WTC11 (cell line): Measurements from ENCODE around the gene EIF1AD. TPM values are rescaled to one million over a fixed set of nuclear protein-coding genes. Genes with fewer than 3 reads are reported as not detected.

Source experiments
- ATAC-seq: fragments of 200-7000 bp; cut with Tn5 transposase; 2 replicates; pipeline ENCODE4 v1.10.0; 2021; ENCODE audit warnings: mild to moderate bottlenecking, moderate library complexity
- CTCF ChIA-PET: fragments of 300-600 bp; sonication (Branson Sonifier 250); formaldehyde crosslinking; loops from one replicate; lab custom pipeline; 2021; ENCODE audit warnings: antibody characterized with exemption; lab: Charles Lee
- POLR2A ChIA-PET: fragments of 350-600 bp; sonication (Branson Sonifier 250); formaldehyde crosslinking; loops from one replicate; lab custom pipeline; 2021; ENCODE audit warnings: antibody characterized with exemption; lab: Charles Lee
- DNase-seq: peaks from one replicate; pipeline ENCODE4 v3.0.0; 2021; ENCODE audit warnings: low spot score
- H3K27ac Mint-ChIP-seq: 2 replicates; pipeline ENCODE4 v1.8.0; 2021; ENCODE audit warnings: mixed read lengths
- H3K27me3 Mint-ChIP-seq: 2 replicates; pipeline ENCODE4 v1.8.0; 2021; ENCODE audit warnings: low read depth, mild to moderate bottlenecking, moderate library complexity, mixed read lengths
- H3K36me3 Mint-ChIP-seq: 2 replicates; pipeline ENCODE4 v1.8.0; 2021; ENCODE audit warnings: mixed read lengths
- H3K4me1 Mint-ChIP-seq: 2 replicates; pipeline ENCODE4 v1.8.0; 2022; ENCODE audit warnings: mixed read lengths
- H3K4me3 Mint-ChIP-seq: 2 replicates; pipeline ENCODE4 v1.8.0; 2021; ENCODE audit warnings: mild to moderate bottlenecking, moderate library complexity, mixed read lengths
- H3K9me3 Mint-ChIP-seq: 2 replicates; pipeline ENCODE4 v1.8.0; 2021; ENCODE audit warnings: mixed read lengths
- CREB1 ChIP-seq: sonication (generic); formaldehyde crosslinking; IDR thresholded peaks from 2 replicates; pipeline ENCODE4 v1.8.0; 2023; ENCODE audit warnings: mild to moderate bottlenecking, missing genetic modification reagents
- E2F4 ChIP-seq: sonication (generic); formaldehyde crosslinking; IDR thresholded peaks from 2 replicates; pipeline ENCODE4 v1.8.1; 2022; ENCODE audit warnings: low read depth, mild to moderate bottlenecking, moderate library complexity, missing genetic modification reagents, borderline replicate concordance
- ELF4 ChIP-seq: sonication (generic); formaldehyde crosslinking; IDR thresholded peaks from 2 replicates; pipeline ENCODE4 v1.8.1; 2022; ENCODE audit warnings: low read depth, mild to moderate bottlenecking, moderate library complexity, missing genetic modification reagents
- IRF1 ChIP-seq: sonication (generic); formaldehyde crosslinking; IDR thresholded peaks from 2 replicates; pipeline ENCODE4 v1.8.0; 2023; ENCODE audit warnings: missing genetic modification reagents
- MYBL2 ChIP-seq: sonication (generic); formaldehyde crosslinking; IDR thresholded peaks from 2 replicates; pipeline ENCODE4 v1.8.1; 2023; ENCODE audit warnings: mild to moderate bottlenecking, moderate library complexity, missing genetic modification reagents
- NR3C1 ChIP-seq: sonication (generic); formaldehyde crosslinking; conservative IDR thresholded peaks from 2 replicates; pipeline ENCODE4 v1.8.1; 2023; ENCODE audit warnings: low read depth, mild to moderate bottlenecking, missing genetic modification reagents
- SMAD3 ChIP-seq: sonication (generic); formaldehyde crosslinking; IDR thresholded peaks from 2 replicates; pipeline ENCODE4 v1.8.0; 2022; ENCODE audit warnings: missing genetic modification reagents, mild to moderate bottlenecking, borderline replicate concordance
- SMAD4 ChIP-seq: sonication (generic); formaldehyde crosslinking; IDR thresholded peaks from 2 replicates; pipeline ENCODE4 v1.8.0; 2022; ENCODE audit warnings: mild to moderate bottlenecking, missing genetic modification reagents
- USF2 ChIP-seq: sonication (generic); formaldehyde crosslinking; IDR thresholded peaks from 2 replicates; pipeline ENCODE4 v1.8.1; 2023; ENCODE audit warnings: mild to moderate bottlenecking, missing genetic modification reagents, moderate library complexity
- ZBTB21 ChIP-seq: sonication (generic); formaldehyde crosslinking; IDR thresholded peaks from 2 replicates; pipeline ENCODE4 v1.8.1; 2023; ENCODE audit warnings: mild to moderate bottlenecking, missing genetic modification reagents, borderline replicate concordance
- ZNF232 ChIP-seq: sonication (generic); formaldehyde crosslinking; IDR thresholded peaks from 2 replicates; pipeline ENCODE4 v1.8.0; 2022; ENCODE audit warnings: mild to moderate bottlenecking, missing genetic modification reagents
- ZNF281 ChIP-seq: sonication (generic); formaldehyde crosslinking; IDR thresholded peaks from 2 replicates; pipeline ENCODE4 v1.8.0; 2023; ENCODE audit warnings: mild to moderate bottlenecking, missing genetic modification reagents
- total RNA-seq: library from RNA; stranded (reverse); gene quantifications from 3 replicates; pipeline ENCODE4 v1.2.3, GENCODE V29; 2021
- TF ChIP-seq, protein P1 (sequence below): sonication (generic); formaldehyde crosslinking; IDR thresholded peaks from 2 replicates; pipeline ENCODE4 v1.8.1; 2023; ENCODE audit warnings: mild to moderate bottlenecking, missing genetic modification reagents, moderate library complexity
- TF ChIP-seq, protein P2 (sequence below): fragments of 250-450 bp; sonication (Bioruptor Pico); IDR thresholded peaks from 2 replicates; pipeline ENCODE4 v1.9.0; 2021; ENCODE audit warnings: mild to moderate bottlenecking
- TF ChIP-seq, protein P3 (sequence below): sonication (generic); formaldehyde crosslinking; IDR thresholded peaks from 2 replicates; pipeline ENCODE4 v1.8.0; 2022; ENCODE audit warnings: mild to moderate bottlenecking, missing genetic modification reagents
- TF ChIP-seq, protein P4 (sequence below): sonication (generic); formaldehyde crosslinking; IDR thresholded peaks from 2 replicates; pipeline ENCODE4 v1.8.1; 2022; ENCODE audit warnings: mild to moderate bottlenecking, missing genetic modification reagents, moderate library complexity, borderline replicate concordance
- TF ChIP-seq, protein P5 (sequence below): sonication (generic); formaldehyde crosslinking; IDR thresholded peaks from 2 replicates; pipeline ENCODE4 v1.8.1; 2022; ENCODE audit warnings: missing genetic modification reagents, borderline replicate concordance

Gene EIF1AD
- total RNA-seq, 1 experiment from 2014 or later, result 37.6 TPM

DNA sequence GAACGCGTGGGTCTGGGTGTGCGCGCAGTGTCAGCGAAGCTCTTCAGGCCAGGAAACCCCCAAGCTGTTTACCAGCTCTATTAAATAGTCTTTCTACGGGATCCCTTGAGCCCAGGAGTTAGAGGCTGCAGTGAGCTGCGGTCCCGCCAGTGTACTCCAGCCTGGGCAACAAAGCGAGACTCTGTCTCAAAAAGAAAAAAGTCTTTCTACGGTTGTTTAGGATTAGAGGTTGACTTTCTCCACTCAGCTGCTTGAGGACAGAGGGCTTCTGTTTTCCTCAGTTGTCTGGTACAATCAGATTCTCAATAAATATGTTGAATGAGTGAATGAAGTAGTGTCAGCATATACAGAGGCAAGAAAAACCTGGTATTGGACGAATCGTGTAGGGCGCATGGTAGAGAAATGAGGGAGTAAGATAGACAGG is 39.8 kb downstream of the EIF1AD start (continued):
- TF ChIP-seq ZNF281 (CRISPR knock-in tag) (no peak), NR3C1 (no peak), ZBTB21 (CRISPR knock-in tag) (no peak), CREB1 (CRISPR knock-in tag) (no peak), E2F4 (CRISPR knock-in tag) (no peak)
- TF ChIP-seq, protein P1, sequence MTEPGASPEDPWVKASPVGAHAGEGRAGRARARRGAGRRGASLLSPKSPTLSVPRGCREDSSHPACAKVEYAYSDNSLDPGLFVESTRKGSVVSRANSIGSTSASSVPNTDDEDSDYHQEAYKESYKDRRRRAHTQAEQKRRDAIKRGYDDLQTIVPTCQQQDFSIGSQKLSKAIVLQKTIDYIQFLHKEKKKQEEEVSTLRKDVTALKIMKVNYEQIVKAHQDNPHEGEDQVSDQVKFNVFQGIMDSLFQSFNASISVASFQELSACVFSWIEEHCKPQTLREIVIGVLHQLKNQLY (CRISPR knock-in tag), result no peak
- TF ChIP-seq, protein P2, sequence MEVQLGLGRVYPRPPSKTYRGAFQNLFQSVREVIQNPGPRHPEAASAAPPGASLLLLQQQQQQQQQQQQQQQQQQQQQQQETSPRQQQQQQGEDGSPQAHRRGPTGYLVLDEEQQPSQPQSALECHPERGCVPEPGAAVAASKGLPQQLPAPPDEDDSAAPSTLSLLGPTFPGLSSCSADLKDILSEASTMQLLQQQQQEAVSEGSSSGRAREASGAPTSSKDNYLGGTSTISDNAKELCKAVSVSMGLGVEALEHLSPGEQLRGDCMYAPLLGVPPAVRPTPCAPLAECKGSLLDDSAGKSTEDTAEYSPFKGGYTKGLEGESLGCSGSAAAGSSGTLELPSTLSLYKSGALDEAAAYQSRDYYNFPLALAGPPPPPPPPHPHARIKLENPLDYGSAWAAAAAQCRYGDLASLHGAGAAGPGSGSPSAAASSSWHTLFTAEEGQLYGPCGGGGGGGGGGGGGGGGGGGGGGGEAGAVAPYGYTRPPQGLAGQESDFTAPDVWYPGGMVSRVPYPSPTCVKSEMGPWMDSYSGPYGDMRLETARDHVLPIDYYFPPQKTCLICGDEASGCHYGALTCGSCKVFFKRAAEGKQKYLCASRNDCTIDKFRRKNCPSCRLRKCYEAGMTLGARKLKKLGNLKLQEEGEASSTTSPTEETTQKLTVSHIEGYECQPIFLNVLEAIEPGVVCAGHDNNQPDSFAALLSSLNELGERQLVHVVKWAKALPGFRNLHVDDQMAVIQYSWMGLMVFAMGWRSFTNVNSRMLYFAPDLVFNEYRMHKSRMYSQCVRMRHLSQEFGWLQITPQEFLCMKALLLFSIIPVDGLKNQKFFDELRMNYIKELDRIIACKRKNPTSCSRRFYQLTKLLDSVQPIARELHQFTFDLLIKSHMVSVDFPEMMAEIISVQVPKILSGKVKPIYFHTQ (CRISPR knock-in tag), result no peak

DNA sequence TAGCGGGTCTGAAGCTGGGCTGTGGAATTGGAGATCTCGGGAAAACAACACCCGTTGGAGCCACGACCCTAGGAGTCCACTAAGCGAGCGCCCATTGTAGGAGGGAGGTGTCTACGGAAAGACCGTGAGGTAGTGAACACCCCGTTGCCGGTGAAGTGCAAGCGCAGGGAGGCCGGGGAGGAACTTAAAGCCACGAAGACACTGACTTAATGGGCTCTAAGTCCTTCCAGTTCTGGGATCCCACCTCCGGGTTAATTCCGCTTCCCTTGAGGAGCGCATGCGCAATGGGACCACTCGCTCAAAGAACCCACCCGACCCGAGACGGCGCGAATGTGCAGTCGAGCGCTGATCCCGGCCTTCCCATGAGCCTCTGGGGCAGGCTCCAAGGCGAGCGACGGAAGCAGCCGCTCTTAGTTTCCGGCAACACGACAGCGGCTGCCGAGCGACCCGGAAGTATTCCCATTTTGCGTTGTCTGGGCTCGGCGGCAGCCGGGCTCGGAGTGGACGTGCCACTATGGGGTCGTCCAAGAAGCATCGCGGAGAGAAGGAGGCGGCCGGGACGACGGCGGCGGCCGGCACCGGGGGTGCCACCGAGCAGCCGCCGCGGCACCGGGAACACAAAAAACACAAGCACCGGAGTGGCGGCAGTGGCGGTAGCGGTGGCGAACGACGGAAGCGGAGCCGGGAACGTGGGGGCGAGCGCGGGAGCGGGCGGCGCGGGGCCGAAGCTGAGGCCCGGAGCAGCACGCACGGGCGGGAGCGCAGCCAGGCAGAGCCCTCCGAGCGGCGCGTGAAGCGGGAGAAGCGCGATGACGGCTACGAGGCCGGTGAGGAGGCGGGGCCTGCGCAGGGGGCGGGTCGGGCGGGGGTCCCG is 40.5 kb downstream of the EIF1AD start, which contains the start of gene SART1:
SART1 (plus strand) TSS at position 468 of the 874 bp plus-strand sequence; CDS start at position 515, 47 bp downstream.
- Mint-ChIP-seq H3K9me3 (no peaks in the 10 kb centered on the region), H3K27me3 (peaks cover 3% of the 10 kb centered on the region; the same call in 1 of the 2 replicates), H3K4me3 (peak within 1 kb of the TSS; percentile 91), H3K4me1 (peaks cover 21% of the 10 kb centered on the region), H3K27ac (peak within 1 kb of the TSS; percentile 98), H3K36me3 (peaks cover 24% of the 10 kb centered on the region)
- ChIA-PET POLR2A (interaction anchor here (1.1 kb wide), 1 partner anchor 16 kb away, joined by 3 read pairs; the partner anchor contains the start of gene TSGA10IP), CTCF (interaction anchor here (0.8 to 1.1 kb wide), 2 partner anchors 29 to 84 kb away, joined by 3 read pairs; no protein-coding TSS in a partner anchor)
- DNase-seq, result peak; percentile 96
- ATAC-seq, result peak; percentile 90
- TF ChIP-seq IRF1 (no peak), SMAD4 (0 out of 2 replicates have a peak, but pooled peaks have one; percentile 17), USF2 (CRISPR knock-in tag) (no peak), ELF4 (CRISPR knock-in tag) (no peak), E2F4 (CRISPR knock-in tag) (no peak), SMAD3 (CRISPR knock-in tag) (no peak; the same call in 1 of the 2 replicates), ZNF232 (no peak), MYBL2 (CRISPR knock-in tag) (no peak; the same call in 1 of the 2 replicates)
- TF ChIP-seq, protein P3, sequence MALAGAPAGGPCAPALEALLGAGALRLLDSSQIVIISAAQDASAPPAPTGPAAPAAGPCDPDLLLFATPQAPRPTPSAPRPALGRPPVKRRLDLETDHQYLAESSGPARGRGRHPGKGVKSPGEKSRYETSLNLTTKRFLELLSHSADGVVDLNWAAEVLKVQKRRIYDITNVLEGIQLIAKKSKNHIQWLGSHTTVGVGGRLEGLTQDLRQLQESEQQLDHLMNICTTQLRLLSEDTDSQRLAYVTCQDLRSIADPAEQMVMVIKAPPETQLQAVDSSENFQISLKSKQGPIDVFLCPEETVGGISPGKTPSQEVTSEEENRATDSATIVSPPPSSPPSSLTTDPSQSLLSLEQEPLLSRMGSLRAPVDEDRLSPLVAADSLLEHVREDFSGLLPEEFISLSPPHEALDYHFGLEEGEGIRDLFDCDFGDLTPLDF, result 0 out of 2 replicates have a peak, but pooled peaks have one; percentile 50
- TF ChIP-seq, protein P4, sequence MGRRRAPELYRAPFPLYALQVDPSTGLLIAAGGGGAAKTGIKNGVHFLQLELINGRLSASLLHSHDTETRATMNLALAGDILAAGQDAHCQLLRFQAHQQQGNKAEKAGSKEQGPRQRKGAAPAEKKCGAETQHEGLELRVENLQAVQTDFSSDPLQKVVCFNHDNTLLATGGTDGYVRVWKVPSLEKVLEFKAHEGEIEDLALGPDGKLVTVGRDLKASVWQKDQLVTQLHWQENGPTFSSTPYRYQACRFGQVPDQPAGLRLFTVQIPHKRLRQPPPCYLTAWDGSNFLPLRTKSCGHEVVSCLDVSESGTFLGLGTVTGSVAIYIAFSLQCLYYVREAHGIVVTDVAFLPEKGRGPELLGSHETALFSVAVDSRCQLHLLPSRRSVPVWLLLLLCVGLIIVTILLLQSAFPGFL (CRISPR knock-in tag), result no peak
- TF ChIP-seq, protein P5, sequence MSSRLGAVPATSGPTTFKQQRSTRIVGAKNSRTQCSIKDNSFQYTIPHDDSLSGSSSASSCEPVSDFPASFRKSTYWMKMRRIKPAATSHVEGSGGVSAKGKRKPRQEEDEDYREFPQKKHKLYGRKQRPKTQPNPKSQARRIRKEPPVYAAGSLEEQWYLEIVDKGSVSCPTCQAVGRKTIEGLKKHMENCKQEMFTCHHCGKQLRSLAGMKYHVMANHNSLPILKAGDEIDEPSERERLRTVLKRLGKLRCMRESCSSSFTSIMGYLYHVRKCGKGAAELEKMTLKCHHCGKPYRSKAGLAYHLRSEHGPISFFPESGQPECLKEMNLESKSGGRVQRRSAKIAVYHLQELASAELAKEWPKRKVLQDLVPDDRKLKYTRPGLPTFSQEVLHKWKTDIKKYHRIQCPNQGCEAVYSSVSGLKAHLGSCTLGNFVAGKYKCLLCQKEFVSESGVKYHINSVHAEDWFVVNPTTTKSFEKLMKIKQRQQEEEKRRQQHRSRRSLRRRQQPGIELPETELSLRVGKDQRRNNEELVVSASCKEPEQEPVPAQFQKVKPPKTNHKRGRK (CRISPR knock-in tag), result no peak
